ENCODE data around the gene APOB.

Gene APOB

GRCh38 chr2:21002814-21003192 is 41.1 kb downstream of the APOB start:
- no peak for DNase-seq (ENCODE audit: low read depth, low spot score)

- DNase-seq (ENCODE audit: low read depth, low spot score), result no peak
Measured at GRCh38 chr2:21001988-21002813, 41.7 kb downstream of the APOB start.

GRCh38 chr2:21001225-21001946 is 42.5 kb downstream of the APOB start:
- DNase-seq (ENCODE audit: low read depth, low spot score), result no peak

- DNase-seq (ENCODE audit: low read depth, low spot score), result no peak
Measured at GRCh38 chr2:20999906-21000645, 43.8 kb downstream of the APOB start.

GRCh38 chr2:20998972-20999905 is 44.6 kb downstream of the APOB start:
- no peak for DNase-seq (ENCODE audit: low read depth, low spot score)

GRCh38 chr2:20997953-20998722 is 45.7 kb downstream of the APOB start:
- no peak for DNase-seq (ENCODE audit: low read depth, low spot score)

- no peak for DNase-seq (ENCODE audit: low read depth, low spot score)
Measured at GRCh38 chr2:20994130-20994529, 49.7 kb downstream of the APOB start.

GRCh38 chr2:20992201-20992711 is 51.6 kb downstream of the APOB start:
- no peak for DNase-seq (ENCODE audit: low read depth, low spot score)

- DNase-seq (ENCODE audit: low read depth, low spot score), result no peak
Measured at GRCh38 chr2:20990442-20991430, 53.1 kb downstream of the APOB start.

- no peak for DNase-seq (ENCODE audit: low read depth, low spot score)
Measured at GRCh38 chr2:20989404-20989803, 54.5 kb downstream of the APOB start.

GRCh38 chr2:20988905-20989304 is 55.0 kb downstream of the APOB start:
- no peak for DNase-seq (ENCODE audit: low read depth, low spot score)

GRCh38 chr2:20986024-20986939 is 57.6 kb downstream of the APOB start:
- DNase-seq (ENCODE audit: low read depth, low spot score), result no peak

GRCh38 chr2:20985062-20985461 is 58.8 kb downstream of the APOB start:
- DNase-seq (ENCODE audit: low read depth, low spot score), result no peak

- DNase-seq (ENCODE audit: low read depth, low spot score), result no peak
Measured at GRCh38 chr2:20984408-20984807, 59.5 kb downstream of the APOB start.

GRCh38 chr2:20983844-20984243 is 60.0 kb downstream of the APOB start:
- no peak for DNase-seq (ENCODE audit: low read depth, low spot score)

GRCh38 chr2:20982861-20983260 is 61.0 kb downstream of the APOB start:
- no peak for DNase-seq (ENCODE audit: low read depth, low spot score)

GRCh38 chr2:20977520-20978180 is 66.2 kb downstream of the APOB start:
- no peak for DNase-seq (ENCODE audit: low read depth, low spot score)
